Right atrium auricular region (tissue), 2 donors: ENCODE measurements around the gene POU2AF3. TPM values are rescaled to one million over a fixed set of nuclear protein-coding genes. Genes with fewer than 3 reads are reported as not detected.

Source experiments
- DNase-seq: peaks from one replicate; pipeline ENCODE4 v3.0.0-alpha.2; 2019; ENCODE audit warnings: low spot score
- H3K27ac ChIP-seq, 2 donors: fragments of 200-600 bp; sonication (generic); 1 replicate in 1 of 2; 2 replicates in 1 of 2; pipeline ENCODE4 v1.5.1; 2016 to 2019
- H3K27me3 ChIP-seq, 2 donors: fragments of 200-600 bp; sonication (generic); one replicate each; pipeline versions ENCODE4 v1.5.1 to v1.6.0; 2017 to 2019
- H3K36me3 ChIP-seq: fragments of 200-600 bp; sonication (generic); one replicate; pipeline ENCODE4 v1.5.1; 2016
- H3K4me1 ChIP-seq, 2 donors: fragments of 200-600 bp; sonication (generic); one replicate each; pipeline versions ENCODE4 v1.5.1 to v1.6.0; 2017 to 2019
- H3K4me3 ChIP-seq, 2 donors: fragments of 200-600 bp; sonication (generic); 1 replicate in 1 of 2; 2 replicates in 1 of 2; pipeline ENCODE4 v1.5.1; 2017 to 2019; ENCODE audit warnings: mild to moderate bottlenecking in 1 of 2, moderate library complexity in 1 of 2
- H3K9me3 ChIP-seq, 2 donors: fragments of 200-600 bp; sonication (generic); one replicate each; pipeline ENCODE4 v1.5.1; 2019
- total RNA-seq, 2 donors: library from RNA; depleted of rRNA; stranded (reverse); fragments of >200 nt; gene quantifications; one replicate each; pipeline ENCODE4 v1.1.0, GENCODE V29; 2016
- TF ChIP-seq, protein P1 (sequence below), 2 donors: fragments of 200-600 bp; sonication (generic); IDR thresholded peaks; one replicate each; pipeline ENCODE4 v1.5.1; 2019; ENCODE audit warnings: antibody characterized with exemption in 2 of 2

The POU2AF3 gene
- total RNA-seq, 2 donors from 2014 or later, result 0.47 TPM; not detected in 1

DNA sequence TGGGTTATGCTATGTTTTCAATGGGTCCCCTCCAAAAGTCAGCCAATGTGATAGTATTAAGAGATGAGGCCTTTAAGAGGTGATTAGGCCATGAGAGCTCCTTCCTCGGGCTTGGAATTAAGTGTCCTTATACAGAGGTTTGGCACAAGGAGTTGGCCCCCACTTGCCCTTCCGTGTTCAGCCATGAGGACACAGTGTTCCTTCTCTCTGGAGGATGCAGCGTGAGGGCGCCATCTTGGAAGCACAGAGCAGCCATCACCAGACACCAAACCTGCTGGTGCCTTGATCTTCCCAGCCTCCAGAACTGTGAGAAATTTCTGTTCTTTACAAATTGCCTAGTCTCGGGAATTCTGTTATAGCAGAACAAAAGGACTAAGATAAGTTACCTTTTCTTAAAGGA lies 26.9 kb downstream of the POU2AF3 start:
- Histone ChIP-seq H3K4me1 (peaks cover 0 to 6% of the 10 kb centered on the region in 2 donors), H3K27ac (no peak overlapping the region), H3K9me3 (no peaks in the 10 kb centered on the region), H3K4me3 (no peak overlapping the region), H3K27me3 (no peaks in the 10 kb centered on the region), H3K36me3 (no peaks in the 10 kb centered on the region)
- no peak for DNase-seq
- TF ChIP-seq, protein P1, sequence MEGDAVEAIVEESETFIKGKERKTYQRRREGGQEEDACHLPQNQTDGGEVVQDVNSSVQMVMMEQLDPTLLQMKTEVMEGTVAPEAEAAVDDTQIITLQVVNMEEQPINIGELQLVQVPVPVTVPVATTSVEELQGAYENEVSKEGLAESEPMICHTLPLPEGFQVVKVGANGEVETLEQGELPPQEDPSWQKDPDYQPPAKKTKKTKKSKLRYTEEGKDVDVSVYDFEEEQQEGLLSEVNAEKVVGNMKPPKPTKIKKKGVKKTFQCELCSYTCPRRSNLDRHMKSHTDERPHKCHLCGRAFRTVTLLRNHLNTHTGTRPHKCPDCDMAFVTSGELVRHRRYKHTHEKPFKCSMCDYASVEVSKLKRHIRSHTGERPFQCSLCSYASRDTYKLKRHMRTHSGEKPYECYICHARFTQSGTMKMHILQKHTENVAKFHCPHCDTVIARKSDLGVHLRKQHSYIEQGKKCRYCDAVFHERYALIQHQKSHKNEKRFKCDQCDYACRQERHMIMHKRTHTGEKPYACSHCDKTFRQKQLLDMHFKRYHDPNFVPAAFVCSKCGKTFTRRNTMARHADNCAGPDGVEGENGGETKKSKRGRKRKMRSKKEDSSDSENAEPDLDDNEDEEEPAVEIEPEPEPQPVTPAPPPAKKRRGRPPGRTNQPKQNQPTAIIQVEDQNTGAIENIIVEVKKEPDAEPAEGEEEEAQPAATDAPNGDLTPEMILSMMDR (IDR thresholded peaks at IDR 0.05), result no peak

DNA sequence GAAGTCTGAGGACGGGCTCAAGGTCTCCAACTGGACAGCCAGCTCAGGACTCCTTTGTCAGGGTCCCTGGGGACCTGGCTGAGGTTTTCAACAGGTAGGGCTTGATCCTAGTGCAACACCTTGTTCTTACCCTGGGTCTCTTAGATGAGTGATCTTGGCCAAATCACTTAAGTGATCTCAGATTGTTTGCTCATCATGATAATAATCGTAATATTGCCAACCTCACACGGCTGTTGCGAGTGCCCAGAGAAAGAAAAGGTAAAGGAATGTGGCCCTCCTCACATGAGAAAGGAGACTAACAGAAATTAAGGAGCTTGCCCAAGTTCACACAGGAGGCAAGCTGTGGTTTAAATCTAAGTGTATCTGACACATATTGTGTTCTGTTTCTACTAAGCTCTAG lies 28.5 kb downstream of the POU2AF3 start:
- Histone ChIP-seq H3K27ac (no peak overlapping the region), H3K9me3 (no peaks in the 10 kb centered on the region), H3K36me3 (no peaks in the 10 kb centered on the region), H3K27me3 (no peaks in the 10 kb centered on the region), H3K4me3 (no peak overlapping the region), H3K4me1 (peaks cover 0 to 12% of the 10 kb centered on the region in 2 donors)
- TF ChIP-seq, protein P1 (IDR thresholded peaks at IDR 0.05), result no peak
- DNase-seq, result no peak

DNA sequence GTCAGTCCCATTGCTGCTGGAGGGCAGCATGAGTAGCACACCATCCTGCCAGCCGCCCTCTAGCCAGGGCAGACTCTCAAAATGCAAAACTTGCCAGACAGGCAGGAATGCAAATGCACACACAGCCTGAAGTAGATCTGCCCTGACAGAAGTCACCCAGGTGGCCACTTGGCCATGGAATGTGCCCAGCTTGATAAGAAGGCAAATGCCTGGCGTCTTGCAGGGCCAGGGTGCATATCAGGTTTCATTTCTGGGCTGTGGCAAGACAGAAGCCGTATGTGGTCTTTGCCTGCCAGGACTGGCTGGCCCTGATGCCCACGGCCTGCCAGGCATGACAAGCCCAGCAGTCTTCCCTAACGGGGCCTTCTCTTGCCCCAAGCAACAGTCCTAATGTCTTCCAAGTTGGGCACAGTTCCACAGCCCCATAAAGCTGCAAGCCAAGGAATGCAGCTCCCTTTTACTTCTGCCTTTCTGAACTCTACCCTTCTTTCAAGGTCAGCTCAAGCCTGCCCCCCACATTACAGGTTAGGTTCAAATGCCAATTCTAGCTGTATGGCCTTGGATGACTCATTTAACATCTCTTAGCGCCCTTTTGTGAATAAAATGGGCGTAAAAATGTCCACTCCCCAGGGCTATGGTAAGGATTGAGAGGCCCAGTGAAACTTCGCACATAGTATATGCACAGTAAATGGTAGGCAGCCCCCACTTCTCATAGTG lies 29.7 kb downstream of the POU2AF3 start:
- Histone ChIP-seq H3K9me3 (no peaks in the 10 kb centered on the region), H3K4me3 (no peak overlapping the region), H3K27ac (no peak overlapping the region), H3K27me3 (no peaks in the 10 kb centered on the region), H3K36me3 (no peaks in the 10 kb centered on the region), H3K4me1 (peaks cover 0 to 13% of the 10 kb centered on the region in 2 donors)
- TF ChIP-seq, protein P1 (IDR thresholded peaks at IDR 0.05), result no peak
- no peak for DNase-seq

DNA sequence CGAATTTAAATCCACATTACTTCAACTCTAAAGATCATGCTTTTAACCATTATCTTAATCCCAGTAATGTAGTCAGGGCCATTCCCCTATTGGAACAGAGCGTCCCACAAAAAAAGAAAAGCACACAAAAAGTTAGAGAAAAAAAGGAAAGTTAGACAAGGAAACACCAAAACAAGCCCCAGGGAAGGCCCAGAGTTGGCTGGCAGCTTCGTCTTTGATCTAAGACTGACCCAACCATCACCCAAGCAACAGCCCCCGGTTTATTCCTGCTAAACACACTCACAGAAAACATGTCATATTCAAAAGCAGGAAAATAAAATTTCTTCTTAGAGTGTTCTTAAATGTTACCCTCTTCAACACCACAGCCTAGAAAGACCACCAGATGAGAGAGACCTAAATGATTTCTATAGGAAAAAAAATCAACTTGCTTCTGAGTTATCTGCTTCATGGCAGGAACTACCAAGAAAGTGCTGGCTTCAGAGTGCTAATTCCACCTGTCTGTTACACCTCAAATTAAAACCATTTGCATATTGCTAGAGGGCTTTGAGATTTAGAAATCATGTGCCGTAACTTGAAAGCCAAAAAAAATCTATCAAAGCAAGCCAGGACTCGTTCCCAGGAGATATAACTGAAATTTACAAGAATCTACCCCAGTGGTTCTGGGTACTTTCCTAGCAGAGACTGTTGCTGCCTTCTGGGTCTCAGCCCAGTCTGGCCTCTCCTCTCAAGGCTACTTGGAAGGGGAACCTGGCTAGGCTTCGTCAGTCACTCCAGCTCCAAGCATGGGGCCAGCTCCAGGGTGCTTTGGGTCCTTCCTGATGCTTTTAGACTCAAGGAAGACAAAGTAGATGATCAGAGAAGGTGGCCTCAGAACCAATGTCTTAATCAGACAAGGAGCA lies 31.2 kb downstream of the POU2AF3 start:
- DNase-seq, result no peak
- TF ChIP-seq, protein P1 (IDR thresholded peaks at IDR 0.05), result no peak
- Histone ChIP-seq H3K27me3 (no peaks in the 10 kb centered on the region), H3K36me3 (no peaks in the 10 kb centered on the region), H3K27ac (no peak overlapping the region), H3K4me1 (peaks cover 0 to 18% of the 10 kb centered on the region in 2 donors), H3K4me3 (no peak overlapping the region), H3K9me3 (no peaks in the 10 kb centered on the region)

DNA sequence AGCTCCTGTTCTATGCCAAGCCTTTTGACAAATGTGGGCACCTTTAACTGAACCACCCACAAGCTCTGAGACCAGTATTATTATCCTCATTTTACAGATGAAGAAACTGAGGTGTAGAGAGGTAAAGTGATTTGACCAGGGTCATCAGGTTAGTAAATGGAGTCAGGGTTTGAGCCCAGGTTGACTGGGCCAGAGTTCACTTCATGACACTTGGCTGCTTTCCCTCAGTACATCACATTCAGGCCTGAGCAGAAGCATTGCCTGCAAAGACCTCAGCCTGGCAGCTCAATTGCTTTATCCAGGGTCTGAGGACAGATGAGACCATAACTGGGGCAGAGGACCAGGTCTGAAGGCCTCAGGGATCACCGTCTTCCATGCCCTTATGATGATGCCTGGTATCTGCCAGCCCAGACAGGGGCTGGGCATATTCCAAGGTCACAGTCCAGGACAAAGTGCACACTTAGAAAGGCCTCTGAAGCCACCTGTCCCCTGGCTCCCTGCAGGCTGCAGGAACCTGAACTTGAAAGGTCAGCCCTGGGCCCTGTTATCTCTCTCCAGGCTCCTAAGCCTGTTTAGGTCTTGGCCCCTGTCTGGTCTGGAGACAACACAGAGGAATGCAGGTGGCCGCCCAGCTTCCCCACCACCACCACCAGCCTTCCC lies 32.0 kb downstream of the POU2AF3 start:
- H3K4me1 ChIP-seq, result peaks cover 0 to 26% of the 10 kb centered on the region in 2 donors
- no peaks in the 10 kb centered on the region for H3K9me3 ChIP-seq
- no peaks in the 10 kb centered on the region for H3K27me3 ChIP-seq
- no peak overlapping the region for H3K27ac ChIP-seq
- no peak for DNase-seq
- H3K4me3 ChIP-seq, result no peak overlapping the region
- TF ChIP-seq, protein P1 (IDR thresholded peaks at IDR 0.05), result no peak
- no peaks in the 10 kb centered on the region for H3K36me3 ChIP-seq
